SK-N-SH (cell line): Measurements from ENCODE around the gene CCDC15. TPM values are rescaled to one million over a fixed set of nuclear protein-coding genes. Genes with fewer than 3 reads are reported as not detected.

Experiments used
- CTCF ChIA-PET: fragments of 300-600, 350-600 bp; formaldehyde crosslinking; extraction: SDS; loops from one replicate; lab custom pipeline; 2021; lab: Yijun Ruan, JAX
- POLR2A ChIA-PET: fragments of 350-600 bp; sonication (Branson Sonifier 250); formaldehyde crosslinking; extraction: SDS; loops from one replicate; lab custom pipeline; 2020; ENCODE audit warnings: antibody characterized with exemption, inconsistent platforms; lab: Yijun Ruan, JAX
- DNase-seq: peaks from one replicate; pipeline ENCODE4 v3.0.0; 2012
- H2AFZ ChIP-seq: fragments of 200-600 bp; sonication (generic); 2 replicates; pipeline ENCODE4 v1.8.1; 2016; ENCODE audit warnings: antibody characterized with exemption, mild to moderate bottlenecking, low read depth
- H3F3A ChIP-seq: fragments of 200-600 bp; sonication (generic); replicated peaks from 2 replicates; pipeline ENCODE3; 2016; ENCODE audit warnings: antibody characterized with exemption, mild to moderate bottlenecking; ENCODE audit not compliant: insufficient read depth
- H3K27ac ChIP-seq, 2 experiments: fragments of 200-500 bp in 1 of 2; fragments of 200-600 bp in 1 of 2; sonication (Bioruptor generic) in 1 of 2; sonication (generic), shearing (Covaris generic) in 1 of 2; 2 replicates each; pipeline versions ENCODE4 v1.5.1 to v1.6.1; 2014 to 2016; ENCODE audit warnings: low read depth in 2 of 2, inconsistent platforms in 1 of 2, low read length in 1 of 2, mild to moderate bottlenecking in 1 of 2, mixed read lengths in 1 of 2
- H3K27me3 ChIP-seq: fragments of 200-600 bp; sonication (generic), shearing (Covaris generic); 2 replicates; pipeline ENCODE4 v1.6.1; 2016; ENCODE audit warnings: mixed run types; ENCODE audit not compliant: insufficient read depth
- H3K36me3 ChIP-seq, 2 experiments: fragments of 200-500 bp in 1 of 2; fragments of 200-600 bp in 1 of 2; sonication (Bioruptor generic) in 1 of 2; sonication (generic) in 1 of 2; replicated peaks in 1 of 2; 2 replicates each; pipeline versions ENCODE3 to v1.5.1; 2014 to 2016; ENCODE audit warnings: low read length in 1 of 2, mild to moderate bottlenecking in 1 of 2; ENCODE audit not compliant: insufficient read depth in 2 of 2, control insufficient read depth in 1 of 2
- H3K4me1 ChIP-seq, 2 experiments: fragments of 200-500 bp in 1 of 2; fragments of 200-600 bp in 1 of 2; sonication (Bioruptor generic) in 1 of 2; sonication (generic), shearing (Covaris generic) in 1 of 2; 2 replicates each; pipeline versions ENCODE4 v1.5.1 to v1.6.1; 2014 to 2016; ENCODE audit warnings: low read depth in 1 of 2, low read length in 1 of 2, mixed run types in 1 of 2; ENCODE audit not compliant: insufficient read depth in 2 of 2, control insufficient read depth in 1 of 2
- H3K4me2 ChIP-seq: fragments of 200-600 bp; sonication (generic), shearing (Covaris generic); 2 replicates; pipeline ENCODE4 v1.6.1; 2017; ENCODE audit warnings: mixed run types
- H3K4me3 ChIP-seq, 2 experiments: fragments of 200-500 bp in 1 of 2; fragments of 200-600 bp in 1 of 2; sonication (Bioruptor generic) in 1 of 2; sonication (generic), shearing (Covaris generic) in 1 of 2; 2 replicates each; pipeline versions ENCODE4 v1.5.1 to v1.8.1; 2014 to 2016; ENCODE audit warnings: low read depth in 2 of 2, inconsistent platforms in 1 of 2, low read length in 1 of 2, mild to moderate bottlenecking in 1 of 2, mixed read lengths in 1 of 2, moderate library complexity in 1 of 2
- H3K79me2 ChIP-seq: fragments of 200-600 bp; sonication (generic); 2 replicates; pipeline ENCODE4 v1.8.1; 2017; ENCODE audit warnings: mild to moderate bottlenecking; ENCODE audit not compliant: insufficient read depth
- H3K9ac ChIP-seq: fragments of 200-600 bp; sonication (generic); 2 replicates; pipeline ENCODE4 v1.6.1; 2017; ENCODE audit warnings: mixed run types
- H3K9me2 ChIP-seq: fragments of 200-600 bp; sonication (generic); 2 replicates; pipeline ENCODE4 v1.6.1; 2017; ENCODE audit warnings: mixed run types
- H3K9me3 ChIP-seq: fragments of 200-600 bp; sonication (generic); 2 replicates; pipeline ENCODE4 v1.6.1; 2017; ENCODE audit warnings: mixed run types, mild to moderate bottlenecking, moderate library complexity
- H4K20me1 ChIP-seq: fragments of 200-600 bp; sonication (generic); 2 replicates; pipeline ENCODE4 v1.6.1; 2017; ENCODE audit warnings: mild to moderate bottlenecking, mixed run types; ENCODE audit not compliant: insufficient read depth
- EP300 ChIP-seq, 2 experiments: IDR thresholded peaks; 2 replicates each; pipeline versions ENCODE4 v1.4.0 to v1.6.1; 2012; ENCODE audit warnings: borderline replicate concordance in 1 of 2, low read depth in 1 of 2, low read length in 1 of 2
- JUND ChIP-seq: IDR thresholded peaks from 2 replicates; pipeline ENCODE4 v1.4.0; 2012
- MAX ChIP-seq: IDR thresholded peaks from 2 replicates; pipeline ENCODE4 v1.4.0; 2012; ENCODE audit warnings: low read depth
- MEF2A ChIP-seq: IDR thresholded peaks from 2 replicates; pipeline ENCODE4 v1.4.0; 2012; ENCODE audit warnings: low read depth, borderline replicate concordance
- NFIC ChIP-seq: IDR thresholded peaks from 2 replicates; pipeline ENCODE4 v1.4.0; 2012; ENCODE audit warnings: borderline replicate concordance
- NRF1 ChIP-seq: IDR thresholded peaks from 2 replicates; pipeline ENCODE4 v1.6.1; 2012; ENCODE audit warnings: low read depth, mild to moderate bottlenecking, low read length
- PBX3 ChIP-seq: IDR thresholded peaks from 2 replicates; pipeline ENCODE4; 2012
- RAD21 ChIP-seq: IDR thresholded peaks from 2 replicates; pipeline ENCODE4 v1.6.1; 2012; ENCODE audit warnings: mild to moderate bottlenecking, low read length
- REST ChIP-seq: IDR thresholded peaks from 2 replicates; pipeline ENCODE4 v1.6.1; 2012; ENCODE audit warnings: mild to moderate bottlenecking, low read depth, low read length, moderate library complexity
- RFX5 ChIP-seq: IDR thresholded peaks from 2 replicates; pipeline ENCODE4 v1.6.1; 2012; ENCODE audit warnings: mild to moderate bottlenecking, improper control_type of control experiment, low read length
- RXRA ChIP-seq: IDR thresholded peaks from 2 replicates; pipeline ENCODE4 v1.4.0; 2012; ENCODE audit warnings: low read depth, mild to moderate bottlenecking, borderline replicate concordance
- SIN3A ChIP-seq: IDR thresholded peaks from 2 replicates; pipeline ENCODE4 v1.6.1; 2012; ENCODE audit warnings: low read depth, mild to moderate bottlenecking, low read length, moderate library complexity, borderline replicate concordance
- TAF1 ChIP-seq: IDR thresholded peaks from 2 replicates; pipeline ENCODE4 v1.6.1; 2012; ENCODE audit warnings: low read depth, mild to moderate bottlenecking, low read length, moderate library complexity, borderline replicate concordance
- TCF12 ChIP-seq: IDR thresholded peaks from 2 replicates; pipeline ENCODE4 v1.4.0; 2012
- TEAD4 ChIP-seq: IDR thresholded peaks from 2 replicates; pipeline ENCODE4 v1.4.0; 2012; ENCODE audit warnings: mild to moderate bottlenecking, borderline replicate concordance; ENCODE audit not compliant: insufficient read depth
- USF2 ChIP-seq: fragments of 150-350 bp; IDR thresholded peaks from 2 replicates; pipeline ENCODE4 v1.6.1; 2017; ENCODE audit warnings: antibody characterized with exemption, low read length, low read depth, borderline replicate concordance
- YY1 ChIP-seq: IDR thresholded peaks from 2 replicates; pipeline ENCODE4 v1.4.0; 2012; ENCODE audit warnings: low read depth, mild to moderate bottlenecking
- WGBS: methylation state at CpG from one replicate; pipeline ENCODE4 v1.1.6; 2017; ENCODE audit warnings: low lambda C conversion rate; 5-methylcytosine and 5-hydroxymethylcytosine counted together
- polyA plus RNA-seq, 3 experiments: library from polyadenylated mRNA; depleted of rRNA; stranded (reverse); fragments of >200 nt; gene quantifications; 2 replicates each; pipeline ENCODE4 v1.2.3, GENCODE V29; 2012
- TF ChIP-seq, protein P1 (sequence below): IDR thresholded peaks from 2 replicates; pipeline ENCODE4 v1.4.0; 2012; ENCODE audit warnings: low read depth, borderline replicate concordance
- TF ChIP-seq, protein P2 (sequence below): fragments of 200-600 bp; sonication (generic); IDR thresholded peaks from 2 replicates; pipeline ENCODE4 v1.6.1; 2017; ENCODE audit warnings: antibody characterized with exemption, mild to moderate bottlenecking, moderate library complexity
- TF ChIP-seq, protein P3 (sequence below): IDR thresholded peaks from 2 replicates; pipeline ENCODE4 v1.4.0; 2012; ENCODE audit warnings: low read depth, borderline replicate concordance

CCDC15 gene
- polyA plus RNA-seq, 1 of the 3 experiments (the other 2 are of a cell fraction) = 0.69 TPM

- Histone ChIP-seq H3K9me3 (no peaks in the 10 kb centered on the region), H4K20me1 (no peaks in the 10 kb centered on the region)
- no peak for DNase-seq
- TF ChIP-seq EP300 (IDR thresholded peaks at IDR 0.05; ENCODE audit: borderline replicate concordance in 1 of 2, low read depth in 1 of 2, low read length in 1 of 2) (no peak), YY1 (no peak), USF2 (no peak), TEAD4 (no peak), JUND (no peak), REST (no peak), NRF1 (no peak), RXRA (no peak), MEF2A (no peak), RFX5 (no peak), TCF12 (no peak), NFIC (no peak), RAD21 (no peak), MAX (no peak), TAF1 (no peak), PBX3 (no peak), SIN3A (no peak)
- TF ChIP-seq, protein P1, sequence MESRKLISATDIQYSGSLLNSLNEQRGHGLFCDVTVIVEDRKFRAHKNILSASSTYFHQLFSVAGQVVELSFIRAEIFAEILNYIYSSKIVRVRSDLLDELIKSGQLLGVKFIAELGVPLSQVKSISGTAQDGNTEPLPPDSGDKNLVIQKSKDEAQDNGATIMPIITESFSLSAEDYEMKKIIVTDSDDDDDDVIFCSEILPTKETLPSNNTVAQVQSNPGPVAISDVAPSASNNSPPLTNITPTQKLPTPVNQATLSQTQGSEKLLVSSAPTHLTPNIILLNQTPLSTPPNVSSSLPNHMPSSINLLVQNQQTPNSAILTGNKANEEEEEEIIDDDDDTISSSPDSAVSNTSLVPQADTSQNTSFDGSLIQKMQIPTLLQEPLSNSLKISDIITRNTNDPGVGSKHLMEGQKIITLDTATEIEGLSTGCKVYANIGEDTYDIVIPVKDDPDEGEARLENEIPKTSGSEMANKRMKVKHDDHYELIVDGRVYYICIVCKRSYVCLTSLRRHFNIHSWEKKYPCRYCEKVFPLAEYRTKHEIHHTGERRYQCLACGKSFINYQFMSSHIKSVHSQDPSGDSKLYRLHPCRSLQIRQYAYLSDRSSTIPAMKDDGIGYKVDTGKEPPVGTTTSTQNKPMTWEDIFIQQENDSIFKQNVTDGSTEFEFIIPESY = no peak
- TF ChIP-seq, protein P2, sequence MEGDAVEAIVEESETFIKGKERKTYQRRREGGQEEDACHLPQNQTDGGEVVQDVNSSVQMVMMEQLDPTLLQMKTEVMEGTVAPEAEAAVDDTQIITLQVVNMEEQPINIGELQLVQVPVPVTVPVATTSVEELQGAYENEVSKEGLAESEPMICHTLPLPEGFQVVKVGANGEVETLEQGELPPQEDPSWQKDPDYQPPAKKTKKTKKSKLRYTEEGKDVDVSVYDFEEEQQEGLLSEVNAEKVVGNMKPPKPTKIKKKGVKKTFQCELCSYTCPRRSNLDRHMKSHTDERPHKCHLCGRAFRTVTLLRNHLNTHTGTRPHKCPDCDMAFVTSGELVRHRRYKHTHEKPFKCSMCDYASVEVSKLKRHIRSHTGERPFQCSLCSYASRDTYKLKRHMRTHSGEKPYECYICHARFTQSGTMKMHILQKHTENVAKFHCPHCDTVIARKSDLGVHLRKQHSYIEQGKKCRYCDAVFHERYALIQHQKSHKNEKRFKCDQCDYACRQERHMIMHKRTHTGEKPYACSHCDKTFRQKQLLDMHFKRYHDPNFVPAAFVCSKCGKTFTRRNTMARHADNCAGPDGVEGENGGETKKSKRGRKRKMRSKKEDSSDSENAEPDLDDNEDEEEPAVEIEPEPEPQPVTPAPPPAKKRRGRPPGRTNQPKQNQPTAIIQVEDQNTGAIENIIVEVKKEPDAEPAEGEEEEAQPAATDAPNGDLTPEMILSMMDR = no peak
- TF ChIP-seq, protein P3, sequence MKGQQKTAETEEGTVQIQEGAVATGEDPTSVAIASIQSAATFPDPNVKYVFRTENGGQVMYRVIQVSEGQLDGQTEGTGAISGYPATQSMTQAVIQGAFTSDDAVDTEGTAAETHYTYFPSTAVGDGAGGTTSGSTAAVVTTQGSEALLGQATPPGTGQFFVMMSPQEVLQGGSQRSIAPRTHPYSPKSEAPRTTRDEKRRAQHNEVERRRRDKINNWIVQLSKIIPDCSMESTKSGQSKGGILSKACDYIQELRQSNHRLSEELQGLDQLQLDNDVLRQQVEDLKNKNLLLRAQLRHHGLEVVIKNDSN = no peak
- TF ChIP-seq, all 33 proteins: peak for 0
- ChIA-PET POLR2A (interaction anchor here (1.3 to 2.4 kb wide), 2 partner anchors 50 to 51 kb away, joined by 4 to 6 read pairs; no protein-coding TSS in a partner anchor), CTCF (interaction anchor here (0.6 to 13.2 kb wide), 60 partner anchors 8 to 783 kb away, joined by 3 to 147 read pairs (median 5); partner anchors contain the start of genes PKNOX2 and TMEM218)
- 84% methylated on average over 6 of the region's 6 CpGs for WGBS
- Histone ChIP-seq H3K27ac (no peak overlapping the region), H3K4me1 (peaks cover 4% of the 10 kb centered on the region in 2 experiments; a peak in 2 of 4 replicates), H2AFZ (no peak overlapping the region), H3K36me3 (peaks cover under 1 to 14% of the 10 kb centered on the region in 2 experiments), H3K9me2 (no peaks in the 10 kb centered on the region), H3K4me3 (no peak overlapping the region; a peak in 1 of 4 replicates), H3K27me3 (no peaks in the 10 kb centered on the region), H3K4me2 (no peak overlapping the region), H3K79me2 (no peaks in the 10 kb centered on the region), H3F3A (peaks cover 2% of the 10 kb centered on the region), H3K9ac (no peak overlapping the region)
Measured at GRCh38 chr11:125090816-125091215, 136.8 kb downstream of the CCDC15 start.
